Ovary (tissue), 3 donors: ENCODE results near the gene FKBP14.

Source experiments
- CTCF ChIP-seq, 3 donors: fragments of 450-650 bp in 2 of 3; fragments of 200-600 bp in 1 of 3; IDR thresholded peaks; one replicate each; pipeline versions ENCODE4 v1.5.1 to v1.8.0; 2016 to 2022; ENCODE audit warnings: antibody characterized with exemption in 3 of 3, mild to moderate bottlenecking in 1 of 3
- EP300 ChIP-seq: sonication (generic); formaldehyde crosslinking; IDR thresholded peaks from one replicate; pipeline ENCODE4 v1.6.1; 2017; ENCODE audit warnings: antibody characterized with exemption
- POLR2A ChIP-seq: fragments of 450-650 bp; IDR thresholded peaks from one replicate; pipeline ENCODE4 v1.6.1; 2017; ENCODE audit warnings: antibody characterized with exemption, mild to moderate bottlenecking, moderate library complexity
- donor health status: DM: no; HTN: no; CAD: no.

GRCh38 chr7:30005464-30005863 lies 21.0 kb downstream of the FKBP14 start:
- no peak for TF ChIP-seq CTCF (IDR thresholded peaks at IDR 0.05)
- no peak for TF ChIP-seq POLR2A
- TF ChIP-seq EP300 = no peak
